ENCODE measurements around the gene B3GALT4.

B3GALT4 gene

DNA sequence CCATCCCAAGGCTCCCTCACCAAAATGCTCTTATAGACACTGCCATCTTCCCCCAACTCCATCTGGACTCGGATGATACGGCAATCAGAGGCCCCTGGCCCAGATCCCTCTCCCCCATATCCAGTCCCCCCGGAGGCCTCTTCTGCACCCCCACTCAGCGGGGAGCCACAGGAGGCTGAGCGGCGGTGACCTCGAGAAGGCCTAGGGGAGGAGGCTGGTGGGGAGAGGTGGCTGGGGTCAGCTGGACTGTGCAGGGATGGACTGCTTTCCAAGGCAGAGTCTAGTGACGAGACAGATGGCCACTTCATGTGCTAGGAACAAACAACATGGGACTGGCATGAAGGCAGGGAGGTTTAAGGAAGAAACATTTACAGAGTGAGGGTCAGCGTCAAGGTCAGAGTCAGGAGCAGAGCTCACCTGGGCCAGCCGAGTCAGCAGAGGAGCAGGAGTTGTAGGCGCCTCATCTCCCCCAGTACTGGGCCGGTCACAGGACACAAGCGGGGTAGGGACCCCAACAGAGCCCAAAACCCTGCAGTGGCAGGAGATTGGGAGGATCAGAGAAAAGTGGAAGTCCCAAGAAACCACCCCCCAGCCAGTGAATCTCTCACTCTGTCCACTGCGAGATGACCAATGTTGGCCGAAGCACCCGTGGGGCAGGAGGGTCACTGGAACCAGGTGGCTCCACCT, 16.2 kb downstream of the B3GALT4 start:
- DNase-seq: no peak

DNA sequence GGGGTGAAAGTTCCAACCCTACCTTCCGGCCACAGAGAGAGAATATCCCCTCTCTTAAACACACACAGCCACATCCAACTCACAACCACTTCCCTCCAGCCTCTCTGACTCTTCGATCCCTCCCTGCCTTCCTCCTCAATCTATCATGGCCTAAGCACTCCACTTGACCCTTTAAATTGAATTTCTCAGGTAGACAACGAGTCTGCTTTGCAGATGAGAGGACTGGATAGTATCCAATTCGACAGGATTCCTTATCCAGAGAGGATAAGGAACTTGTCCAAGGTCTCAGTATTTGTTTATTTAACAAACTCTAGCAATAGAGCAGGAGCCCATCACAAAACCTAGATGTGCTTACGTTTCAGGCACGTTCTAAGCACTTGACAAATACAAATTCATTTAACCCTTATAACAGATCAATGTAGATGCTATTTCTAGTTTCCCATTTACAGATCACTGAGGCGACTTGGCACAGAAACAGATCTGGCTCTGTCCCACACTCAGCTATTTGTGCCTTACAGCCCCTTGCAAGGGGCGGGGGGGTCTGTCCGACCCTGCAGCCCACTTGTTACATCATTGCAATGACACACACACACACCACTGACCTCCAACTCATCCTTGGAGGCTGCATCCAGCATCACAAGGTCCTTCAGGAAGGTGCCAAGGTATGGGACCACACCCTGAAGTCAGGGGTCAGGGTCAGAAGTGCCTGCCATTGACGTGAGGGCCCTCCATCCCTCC, 17.3 kb downstream of the B3GALT4 start:
- no peak for DNase-seq

DNA sequence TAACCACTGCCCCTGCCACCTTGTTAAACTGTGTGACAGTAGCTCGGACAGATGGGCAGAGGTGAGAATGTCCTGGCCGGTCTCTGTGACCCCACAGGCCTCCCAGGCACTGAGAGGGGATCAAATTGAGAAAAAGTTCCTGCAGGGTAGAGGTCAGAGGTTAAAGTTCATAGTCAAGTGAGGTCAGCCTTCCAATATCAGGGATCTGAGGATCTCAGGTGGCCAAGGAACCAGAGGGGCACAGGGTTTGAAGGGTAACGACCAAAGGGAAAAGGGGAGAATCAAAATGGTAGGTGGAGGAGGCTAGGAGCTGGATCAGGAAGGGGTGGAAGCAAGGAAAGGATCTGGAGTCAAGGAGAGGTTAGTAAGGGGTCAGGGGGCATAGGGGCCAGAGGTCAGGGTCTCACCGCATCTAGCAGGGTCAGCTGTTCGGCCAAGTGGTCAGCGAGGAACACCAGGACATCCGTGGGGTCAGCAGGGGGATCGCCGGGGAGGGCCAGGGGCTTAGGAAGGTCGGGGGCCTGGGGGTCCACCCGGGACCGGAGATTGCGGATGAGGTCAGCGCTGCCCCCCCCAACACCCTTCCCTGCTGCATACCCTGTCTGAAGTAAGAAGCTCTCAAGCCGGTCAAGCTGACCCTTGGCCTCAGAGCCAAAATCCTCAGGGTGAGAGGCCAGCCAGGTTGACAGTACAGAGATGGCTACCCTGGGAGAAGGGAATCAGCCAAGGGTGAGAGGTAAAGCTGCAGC, 18.9 kb downstream of the B3GALT4 start:
- DNase-seq: no peak

DNA sequence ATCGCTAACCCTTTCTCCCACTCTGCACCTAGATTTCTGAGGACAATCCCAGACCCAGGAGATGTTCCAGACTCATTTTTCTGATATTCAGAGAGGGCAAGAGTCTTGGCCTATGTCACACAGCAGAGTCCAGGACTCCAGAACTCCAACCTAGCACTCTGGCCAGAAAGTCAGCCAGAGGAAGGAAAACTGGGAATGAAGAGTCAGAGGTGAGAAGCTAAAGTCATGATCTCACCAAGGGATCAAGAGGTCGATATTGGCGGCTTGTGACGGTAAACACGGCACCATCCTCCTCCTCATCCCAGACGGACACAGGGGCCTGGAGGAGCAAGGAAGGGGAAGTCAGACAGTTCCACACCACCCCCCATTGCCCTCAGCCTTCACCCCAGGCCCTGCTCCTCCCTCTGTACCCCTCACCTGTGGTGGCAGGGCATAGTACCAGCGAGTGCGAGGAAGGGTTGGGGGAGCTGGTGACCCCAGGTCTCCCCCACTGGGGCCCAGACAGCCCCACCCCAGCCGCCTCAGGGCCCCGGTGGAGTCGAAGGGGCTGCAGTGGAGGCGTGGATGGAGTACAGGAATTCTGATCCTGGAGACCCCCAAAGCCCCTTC, 20.0 kb downstream of the B3GALT4 start:
- no peak for DNase-seq

DNA sequence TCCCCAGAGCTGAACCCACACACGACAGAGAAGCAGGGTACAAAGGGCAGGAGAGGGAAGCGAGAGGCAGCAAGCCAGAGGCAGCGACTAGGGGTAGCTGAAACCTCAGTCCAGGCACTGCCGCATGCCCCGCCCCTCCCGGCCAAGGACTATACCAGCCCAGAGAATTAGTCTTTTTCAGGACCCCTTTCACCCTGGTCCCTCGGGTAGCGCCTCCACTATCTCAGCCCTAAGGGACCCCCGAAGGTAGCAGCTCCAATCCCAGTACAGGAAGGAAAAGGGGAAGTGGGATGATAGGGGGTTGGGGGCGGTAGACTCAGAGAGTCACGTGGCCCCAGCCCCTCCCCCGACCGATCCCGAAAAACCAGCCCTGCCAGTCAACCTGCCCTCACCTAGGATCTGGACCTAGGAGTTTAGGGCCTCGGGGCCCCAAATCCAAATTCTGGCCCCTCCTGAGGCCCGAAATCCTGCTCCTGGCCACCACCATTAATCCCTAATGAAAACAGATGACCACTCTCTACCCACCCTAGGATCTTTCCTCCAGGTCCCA, 20.6 kb downstream of the B3GALT4 start:
- DNase-seq: no peak

DNA sequence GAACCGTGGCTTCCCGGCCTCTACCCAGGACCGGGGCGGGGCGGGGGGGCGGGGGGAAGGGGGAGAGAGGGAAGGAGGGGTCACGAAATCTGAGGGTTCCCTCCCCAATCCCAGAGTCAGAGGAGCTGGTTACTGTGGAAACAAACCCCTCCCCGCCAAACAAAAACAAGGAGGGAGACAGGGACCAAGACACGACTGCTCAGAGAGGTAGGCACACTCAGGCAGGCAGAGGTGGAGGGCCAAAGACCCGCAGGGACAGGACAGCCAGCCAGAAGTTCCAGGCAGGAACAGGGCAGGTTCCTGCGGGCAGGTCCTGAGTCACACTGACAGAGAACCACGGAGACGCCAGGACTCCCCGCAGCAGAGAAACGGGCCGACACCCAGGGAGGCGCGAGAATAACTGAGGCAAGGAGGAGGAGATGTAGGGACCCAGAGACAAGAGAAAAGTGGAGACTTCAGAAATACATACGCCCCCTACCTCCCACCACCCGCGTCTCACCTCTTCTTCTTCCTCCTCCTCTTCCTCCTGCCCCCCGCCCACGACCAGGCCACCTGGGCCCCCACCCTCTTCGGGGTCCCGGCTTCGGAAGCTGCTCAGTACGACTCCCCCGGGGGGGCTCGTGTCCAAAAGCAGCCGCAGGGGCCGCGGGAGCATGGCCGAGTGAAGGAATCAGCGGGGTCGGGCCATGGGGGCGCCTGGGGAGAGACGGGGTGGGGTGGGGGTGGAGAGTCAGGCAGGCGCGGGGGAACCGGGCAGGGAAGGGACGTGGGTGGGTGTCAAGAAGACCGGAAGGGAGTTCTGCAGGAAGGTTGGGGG, 21.2 kb downstream of the B3GALT4 start:
- no peak for DNase-seq

DNA sequence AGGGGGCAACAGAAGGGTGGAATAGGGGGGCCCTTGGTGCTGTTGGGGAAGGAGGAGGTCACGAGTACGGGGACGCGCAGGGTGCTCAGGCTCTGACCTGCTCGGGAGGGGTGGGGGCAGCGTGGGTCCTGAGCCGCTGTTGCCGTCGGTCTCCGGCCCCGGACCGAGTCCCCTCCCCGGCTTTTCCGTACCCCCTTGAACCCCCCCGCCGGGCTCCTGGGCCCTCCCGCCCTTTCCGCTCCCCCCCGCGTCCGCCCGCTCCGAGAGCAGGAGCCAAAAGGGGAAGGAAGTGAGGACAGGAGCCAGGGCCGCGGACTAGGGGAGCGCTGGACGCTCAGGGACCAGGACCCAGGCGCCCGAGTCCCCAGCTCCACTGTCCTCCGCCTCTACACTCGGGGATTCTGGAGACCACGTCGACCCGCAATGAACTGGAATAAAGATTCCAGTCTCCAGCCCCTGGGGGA, 21.9 kb downstream of the B3GALT4 start, which contains the start of gene RGL2:
Gene RGL2 (minus strand): TSS at position 170 of the 464 bp plus-strand sequence. CDS start 332 bp downstream, outside the sequence.
- peak; percentile 79 for DNase-seq

DNA sequence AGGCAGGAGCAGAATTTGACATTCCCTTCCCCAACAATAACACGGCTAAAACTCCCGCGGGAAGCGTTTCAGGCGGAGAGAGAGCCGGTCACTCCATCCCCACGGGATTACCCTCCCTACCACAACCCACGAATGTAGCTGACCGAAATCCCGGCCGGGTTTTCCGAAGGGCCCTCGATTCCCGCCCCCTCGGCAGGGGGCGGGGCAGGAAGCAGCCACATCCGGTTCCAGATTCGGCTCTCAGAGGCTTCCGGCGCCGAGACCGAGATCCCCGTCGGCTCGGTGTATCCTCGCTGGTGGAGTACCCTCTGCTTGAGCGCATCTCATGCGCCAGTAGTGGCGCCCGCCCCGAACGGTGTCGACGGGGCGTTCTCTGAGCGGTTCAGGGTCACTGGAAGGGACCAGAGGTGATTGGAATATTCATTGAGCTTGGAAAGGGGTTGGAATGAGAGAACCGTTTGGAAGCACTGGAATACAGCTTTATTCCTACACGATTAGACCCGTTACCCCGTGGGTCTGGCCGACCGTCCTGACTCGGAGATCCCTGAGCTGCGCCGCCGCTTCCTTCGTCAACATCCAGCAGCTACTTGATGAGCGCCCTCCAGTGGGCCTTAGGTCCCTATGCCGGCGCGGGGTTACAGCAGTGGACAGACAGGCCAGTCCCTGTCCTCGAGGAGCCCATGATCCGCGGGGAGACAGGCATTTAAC, 22.5 kb downstream of the B3GALT4 start:
- DNase-seq: peak; percentile 96

DNA sequence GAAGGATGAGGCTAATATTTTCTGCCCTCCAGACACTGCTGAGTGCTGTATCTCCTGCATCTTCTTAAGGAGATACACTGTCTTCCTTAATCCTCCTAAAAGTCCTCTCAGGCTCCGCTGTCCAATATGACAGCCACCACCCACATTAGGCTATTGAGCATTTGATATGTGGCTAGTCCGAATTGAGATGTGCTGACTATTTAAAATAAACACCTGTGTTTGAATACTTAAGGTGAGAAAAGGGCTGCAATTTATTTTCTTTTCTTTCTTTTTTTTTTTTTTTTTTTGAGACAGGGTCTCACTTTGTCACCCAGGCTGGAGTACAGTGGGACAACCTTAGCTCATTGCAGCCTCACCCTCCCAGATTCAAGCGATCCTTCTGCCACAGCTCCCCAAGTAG, 25.0 kb downstream of the B3GALT4 start:
- no peak for DNase-seq

DNA sequence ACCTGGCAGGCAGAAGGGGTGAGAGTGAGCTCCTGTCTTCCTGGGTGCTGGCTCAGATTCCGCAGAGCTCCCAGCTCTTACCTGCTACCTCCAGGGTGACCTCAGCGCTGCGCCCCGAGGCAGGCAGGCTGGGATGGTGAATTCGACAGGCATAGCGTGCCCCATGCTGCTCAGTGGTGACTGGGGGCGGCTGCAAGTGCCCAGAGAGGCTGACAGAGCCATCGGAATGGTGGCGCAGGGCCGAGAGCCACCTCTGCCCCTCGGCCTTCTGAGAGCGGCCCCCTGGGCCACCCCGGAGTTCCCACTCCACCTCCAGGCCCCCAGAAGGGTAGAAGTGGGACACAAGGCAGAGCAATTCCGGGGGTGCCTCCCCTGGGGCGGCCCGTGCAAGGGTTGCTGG, 27.3 kb downstream of the B3GALT4 start:
- no peak for DNase-seq

DNA sequence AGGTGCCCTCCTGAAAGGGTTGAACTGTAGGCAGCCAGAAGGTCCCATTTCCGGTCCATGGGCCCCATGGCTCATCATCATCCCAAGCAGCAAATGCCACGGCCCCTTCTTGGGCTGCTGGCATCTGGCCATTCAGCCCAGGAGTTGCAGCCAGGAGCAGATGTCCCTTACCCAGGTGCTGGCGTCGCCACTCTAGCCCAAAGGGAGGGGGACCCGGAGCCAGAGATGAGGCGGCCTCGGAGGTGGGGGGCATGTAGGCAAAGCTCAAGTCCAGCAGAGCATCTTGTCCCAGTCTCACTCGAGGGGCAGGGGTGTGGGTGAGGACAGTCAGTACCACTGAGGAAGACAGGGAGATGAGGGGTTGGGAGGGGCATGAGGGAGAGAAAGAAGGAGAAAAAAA, 28.1 kb downstream of the B3GALT4 start:
- no peak for DNase-seq

DNA sequence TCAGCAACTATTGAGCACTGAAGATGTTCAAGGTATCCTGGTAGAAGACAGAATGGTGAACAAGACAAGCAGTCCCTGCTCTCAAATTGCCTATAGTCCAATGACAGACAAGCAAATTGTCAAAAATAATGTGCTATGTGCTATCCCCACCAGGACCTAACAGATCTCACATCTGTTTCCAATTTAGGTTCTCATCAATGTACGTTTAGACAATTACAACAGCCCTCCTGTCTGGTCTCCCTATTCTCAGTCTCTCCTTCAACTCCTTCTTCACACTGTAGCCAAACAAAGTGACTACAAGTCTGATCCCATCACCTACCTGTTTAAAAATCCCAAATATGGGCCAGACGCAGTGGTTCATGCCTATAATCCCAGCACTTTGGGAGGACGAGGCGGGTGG, 29.4 kb downstream of the B3GALT4 start:
- no peak for DNase-seq

DNA sequence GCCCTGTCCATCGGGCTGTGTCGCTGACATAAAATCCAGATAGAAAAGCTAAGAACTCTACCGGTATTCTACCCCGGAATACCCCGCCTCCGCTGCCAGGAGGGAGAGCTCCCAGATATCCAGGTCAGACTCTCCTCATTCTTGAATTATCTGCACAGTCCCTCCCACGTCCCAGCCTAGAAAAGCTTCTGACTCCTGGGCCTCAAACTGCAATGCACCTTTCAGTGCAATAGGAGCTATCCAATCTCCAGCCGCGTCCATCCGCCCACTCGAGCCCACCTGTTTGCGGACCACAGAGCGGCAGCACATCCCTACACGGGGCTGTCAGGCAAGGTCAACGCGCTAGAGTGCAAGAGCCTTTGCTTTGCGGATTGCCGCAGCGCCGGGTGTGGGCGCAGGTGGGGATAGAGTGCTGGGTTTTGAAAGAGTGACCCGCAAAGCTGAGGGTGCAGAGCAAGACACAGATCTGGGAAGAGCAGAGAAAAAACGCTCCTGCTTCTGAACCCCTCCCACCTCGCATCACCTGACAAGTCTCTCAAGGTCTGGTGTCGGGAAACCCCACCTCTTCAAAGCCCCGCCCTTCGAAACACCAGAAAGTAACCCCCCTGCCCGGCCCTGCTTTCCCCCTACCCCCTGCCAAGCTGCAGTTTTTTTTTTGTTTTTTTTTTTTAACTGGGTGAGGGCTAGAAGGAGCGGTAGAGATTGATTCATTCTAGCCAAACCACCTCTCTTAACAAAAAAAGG, 35.6 kb downstream of the B3GALT4 start:
- peak; percentile 79 for DNase-seq

DNA sequence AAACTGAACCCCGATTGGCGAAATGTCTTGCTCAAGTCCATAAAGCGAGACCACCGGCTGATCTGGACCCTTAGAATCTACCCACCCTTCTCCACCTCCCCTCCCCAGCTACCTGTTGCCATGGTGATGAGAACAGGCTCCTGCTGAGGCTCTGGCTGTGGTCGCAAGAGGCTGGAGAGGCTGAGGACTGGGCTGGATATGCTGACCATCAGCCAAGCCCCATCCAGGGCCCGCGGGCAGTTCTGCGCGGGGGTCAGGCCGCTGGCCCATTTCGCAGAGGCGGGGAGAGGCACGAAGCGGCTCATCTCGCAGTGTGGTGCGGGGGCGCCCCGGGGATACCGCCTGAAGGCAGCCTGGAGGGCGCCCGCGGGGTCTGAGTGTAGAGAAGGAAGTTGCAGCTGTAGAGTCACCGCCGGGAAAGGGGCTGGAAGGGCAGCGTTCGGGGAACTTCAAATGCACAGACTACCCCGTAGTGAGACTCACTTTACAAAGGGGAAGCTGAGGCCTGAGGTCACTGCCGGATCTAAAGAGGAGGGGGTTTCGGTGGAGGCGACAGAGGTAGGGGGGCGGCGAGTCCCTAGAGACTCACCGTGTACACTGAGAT, 36.3 kb downstream of the B3GALT4 start:
- peak; percentile 80 for DNase-seq

DNA sequence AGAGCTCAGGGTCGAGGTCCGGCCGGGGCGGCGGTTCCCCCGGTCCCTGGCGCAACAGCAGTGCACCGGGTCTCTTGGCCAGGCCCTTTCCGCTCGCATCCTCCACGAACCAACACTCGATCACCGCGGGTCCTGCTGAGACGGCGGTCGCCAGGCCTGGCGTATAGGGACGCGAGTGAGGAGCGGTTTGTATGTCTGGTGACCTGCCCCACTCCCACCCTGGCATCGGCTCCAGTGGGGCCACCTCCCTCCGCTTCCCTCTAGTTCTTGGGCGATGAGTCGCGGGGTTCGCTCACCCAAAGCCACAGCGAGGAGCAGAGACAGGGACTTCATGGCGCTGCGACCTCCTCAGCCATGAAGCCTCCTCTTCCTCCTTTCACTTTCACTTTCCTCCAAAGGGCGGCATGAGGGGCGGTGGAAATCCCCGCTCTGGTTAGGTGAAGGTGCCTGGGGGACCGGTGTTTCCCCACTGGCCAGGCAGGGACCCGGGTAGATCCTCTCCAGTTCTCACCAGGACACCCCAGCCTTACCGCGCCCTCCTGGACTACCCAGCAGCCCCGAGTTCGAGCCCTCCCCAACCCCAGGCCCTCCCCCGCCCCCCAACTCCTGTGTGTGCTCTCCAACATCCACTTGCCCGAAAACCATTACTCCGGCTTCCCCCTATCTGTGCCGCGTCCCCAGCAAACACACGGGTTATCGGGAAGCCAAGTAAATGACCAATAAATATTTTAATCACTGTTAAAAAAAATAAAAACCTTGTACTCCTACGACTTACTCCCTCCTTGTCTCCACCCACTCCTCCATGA, 37.0 kb downstream of the B3GALT4 start, which contains the start of gene TAPBP:
Gene TAPBP (minus strand): TSS at position 370 of the 806 bp plus-strand sequence. CDS start 37 bp downstream, at position 333.
- peak; percentile 90 for DNase-seq

DNA sequence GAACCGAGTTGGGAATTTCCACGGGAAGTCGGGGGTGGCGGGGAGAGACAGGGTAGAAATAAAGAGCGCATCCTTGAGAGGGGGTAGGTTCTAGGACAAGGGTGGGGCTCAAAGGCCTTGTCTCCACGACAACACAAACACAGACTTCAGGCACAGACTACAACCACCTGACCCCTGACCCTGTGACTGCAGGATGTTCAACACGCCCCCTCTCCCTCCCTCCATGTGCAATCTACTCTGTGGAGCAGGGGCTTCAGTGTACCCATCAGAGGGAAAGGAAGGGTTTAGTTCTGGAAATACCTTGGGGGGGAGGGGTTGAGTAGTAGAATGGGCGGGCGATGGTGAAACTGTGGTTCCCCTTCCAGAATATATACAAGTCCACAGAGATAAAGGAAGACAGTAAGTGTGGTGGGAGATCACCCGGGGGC, 37.6 kb downstream of the B3GALT4 start:
- DNase-seq: peak; percentile 73

DNA sequence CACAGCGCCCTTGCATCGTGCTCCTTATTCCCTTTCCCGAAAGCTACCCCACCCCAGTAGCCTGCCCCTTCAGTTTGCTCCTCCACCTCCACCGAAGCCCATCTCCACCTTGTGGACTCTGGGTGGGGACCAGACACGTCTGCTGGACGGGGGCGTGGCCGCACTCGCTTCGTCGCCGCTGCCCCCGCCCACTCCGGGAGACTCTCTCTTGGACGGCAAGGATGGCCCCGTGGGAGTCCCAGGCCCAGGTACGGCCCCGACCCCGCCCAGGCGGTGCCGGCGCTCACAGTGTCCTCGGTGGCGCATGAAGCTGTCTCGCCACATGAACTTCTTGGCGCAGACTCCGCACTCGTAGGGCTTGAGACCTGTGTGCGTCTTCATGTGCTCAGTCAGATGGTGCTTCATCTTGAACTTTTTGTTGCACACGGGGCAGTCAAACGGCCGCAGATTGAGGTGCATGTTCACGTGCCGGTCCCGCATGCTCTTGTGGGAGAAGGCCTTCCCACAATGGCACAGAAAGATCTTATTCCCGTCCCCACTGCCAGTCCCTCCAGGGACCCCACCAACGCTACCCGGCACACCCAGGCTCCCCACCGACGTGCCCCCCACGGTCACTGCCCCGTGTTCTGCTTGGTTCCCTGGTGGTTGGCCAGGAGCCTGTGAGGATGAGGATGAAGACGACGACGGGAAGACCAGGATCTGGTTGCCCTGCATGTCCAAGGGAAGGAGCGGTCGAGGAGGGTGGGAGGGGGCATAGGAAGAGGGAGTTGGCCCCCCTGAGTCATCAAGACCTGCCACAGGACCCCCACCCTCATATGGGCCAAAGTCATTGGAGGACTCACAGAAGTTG, 38.2 kb downstream of the B3GALT4 start:
- no peak for DNase-seq

All from activated CD8-positive, alpha-beta memory T cell treated with anti-CD3 and anti-CD28 coated beads, Interleukin-2, amount 50 U/mL, for 48 hours (primary cell).